Testis (tissue), 2 donors: Measurements from ENCODE around the gene KPTN.

ENCODE experiments used
- CTCF ChIP-seq, 3 experiments: fragments of 450-650 bp in 2 of 3; fragments of 200-600 bp in 1 of 3; sonication (generic) in 1 of 3; IDR thresholded peaks; one replicate each; pipeline ENCODE4 v1.5.1; 2016 to 2019; ENCODE audit warnings: antibody characterized with exemption in 3 of 3, mild to moderate bottlenecking in 2 of 3, moderate library complexity in 1 of 3
- POLR2A ChIP-seq: fragments of 450-650 bp; IDR thresholded peaks from one replicate; pipeline ENCODE4 v1.6.1; 2017; ENCODE audit warnings: antibody characterized with exemption, mild to moderate bottlenecking, moderate library complexity

GRCh38 chr19:47498561-47498960, 14.5 kb upstream of the KPTN start:
- TF ChIP-seq CTCF (IDR thresholded peaks at IDR 0.05) (no peak), POLR2A (no peak)
